Mucosa of descending colon (tissue), 3 donors: ENCODE results near the gene KRTAP10-11. TPM values are rescaled to one million over a fixed set of nuclear protein-coding genes. Genes with fewer than 3 reads are reported as not detected.

Experiments used
- ATAC-seq: fragments of 200-7000 bp; cut with Tn5 transposase; one replicate; pipeline ENCODE4 v1.9.1; 2020; ENCODE audit warnings: mild to moderate bottlenecking, moderate library complexity
- DNase-seq, 3 donors: peaks; one replicate each; pipeline ENCODE4 v3.0.0-alpha.2; 2020
- H3K36me3 ChIP-seq: fragments of 200-600 bp; one replicate; pipeline ENCODE4 v1.8.0; 2021; ENCODE audit warnings: low read depth, mild to moderate bottlenecking
- H3K4me1 ChIP-seq: fragments of 200-600 bp; one replicate; pipeline ENCODE4 v1.8.0; 2021; ENCODE audit warnings: low read depth, mild to moderate bottlenecking
- H3K4me3 ChIP-seq: fragments of 200-600 bp; one replicate; pipeline ENCODE4 v1.8.0; 2021; ENCODE audit warnings: mild to moderate bottlenecking
- H3K9me3 ChIP-seq: fragments of 200-600 bp; one replicate; pipeline ENCODE4 v1.8.0; 2021; ENCODE audit warnings: mild to moderate bottlenecking
- intact Hi-C, 2 donors: fragments of 100-400 bp; cut with DNase I in 1 of 2; cut with micrococcal nuclease in 1 of 2; formaldehyde crosslinking; loops; one replicate each; pipeline versions ENCODE4 v1.11.0 to v1.11.1; 2022; cut with DNase I, micrococcal nuclease
- total RNA-seq, 3 donors: library from RNA; stranded (reverse); fragmentation: NEBNext Ultra II Directional in 2 of 3; extraction: Animal tissue kit (Norgen Biotek cat#: 25700) in 2 of 3; gene quantifications; one replicate each; pipeline versions ENCODE4 v1.2.1 to v1.2.4, GENCODE V29; 2021 to 2023
- TF ChIP-seq, protein P1 (sequence below): fragments of 200-600 bp; IDR thresholded peaks from one replicate; pipeline ENCODE4 v1.8.0; 2022; ENCODE audit warnings: antibody characterized with exemption, mild to moderate bottlenecking
- donor health status: DM: no; HTN: no; CAD: no; lungs with moderate emphysema.
- donor health status: DM: no; HTN: no; CAD: no.
- donor health status: DM: no; HTN: yes; CAD: no.

Gene KRTAP10-11
- total RNA-seq, 3 donors from 2014 or later = not detected

DNA sequence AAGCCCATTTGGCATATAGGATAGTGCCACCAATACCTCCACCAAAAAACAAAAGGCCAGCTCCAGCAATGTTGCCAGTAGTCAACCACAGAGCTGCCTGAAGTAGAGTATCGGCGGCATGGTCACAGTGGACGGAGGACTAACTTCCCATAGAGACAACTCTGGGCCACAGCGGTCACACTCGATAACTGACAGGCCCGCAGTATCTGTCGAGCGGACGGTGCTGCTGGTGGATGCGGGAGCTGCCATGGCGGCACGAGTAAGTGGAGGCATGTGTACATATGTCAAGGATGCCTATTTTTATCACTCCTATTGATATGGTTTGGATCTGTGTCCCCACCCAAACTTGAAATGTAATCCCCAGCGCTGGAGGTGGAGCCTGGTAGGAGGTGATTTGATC, 31.7 kb downstream of the KRTAP10-11 start:
- intact Hi-C loops = no loop called here
- no peak for DNase-seq
- Histone ChIP-seq H3K9me3 (no peaks in the 10 kb centered on the region), H3K36me3 (no peaks in the 10 kb centered on the region), H3K4me1 (no peaks in the 10 kb centered on the region), H3K4me3 (no peak overlapping the region)
- no peak for ATAC-seq
- TF ChIP-seq, protein P1, sequence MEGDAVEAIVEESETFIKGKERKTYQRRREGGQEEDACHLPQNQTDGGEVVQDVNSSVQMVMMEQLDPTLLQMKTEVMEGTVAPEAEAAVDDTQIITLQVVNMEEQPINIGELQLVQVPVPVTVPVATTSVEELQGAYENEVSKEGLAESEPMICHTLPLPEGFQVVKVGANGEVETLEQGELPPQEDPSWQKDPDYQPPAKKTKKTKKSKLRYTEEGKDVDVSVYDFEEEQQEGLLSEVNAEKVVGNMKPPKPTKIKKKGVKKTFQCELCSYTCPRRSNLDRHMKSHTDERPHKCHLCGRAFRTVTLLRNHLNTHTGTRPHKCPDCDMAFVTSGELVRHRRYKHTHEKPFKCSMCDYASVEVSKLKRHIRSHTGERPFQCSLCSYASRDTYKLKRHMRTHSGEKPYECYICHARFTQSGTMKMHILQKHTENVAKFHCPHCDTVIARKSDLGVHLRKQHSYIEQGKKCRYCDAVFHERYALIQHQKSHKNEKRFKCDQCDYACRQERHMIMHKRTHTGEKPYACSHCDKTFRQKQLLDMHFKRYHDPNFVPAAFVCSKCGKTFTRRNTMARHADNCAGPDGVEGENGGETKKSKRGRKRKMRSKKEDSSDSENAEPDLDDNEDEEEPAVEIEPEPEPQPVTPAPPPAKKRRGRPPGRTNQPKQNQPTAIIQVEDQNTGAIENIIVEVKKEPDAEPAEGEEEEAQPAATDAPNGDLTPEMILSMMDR = no peak

DNA sequence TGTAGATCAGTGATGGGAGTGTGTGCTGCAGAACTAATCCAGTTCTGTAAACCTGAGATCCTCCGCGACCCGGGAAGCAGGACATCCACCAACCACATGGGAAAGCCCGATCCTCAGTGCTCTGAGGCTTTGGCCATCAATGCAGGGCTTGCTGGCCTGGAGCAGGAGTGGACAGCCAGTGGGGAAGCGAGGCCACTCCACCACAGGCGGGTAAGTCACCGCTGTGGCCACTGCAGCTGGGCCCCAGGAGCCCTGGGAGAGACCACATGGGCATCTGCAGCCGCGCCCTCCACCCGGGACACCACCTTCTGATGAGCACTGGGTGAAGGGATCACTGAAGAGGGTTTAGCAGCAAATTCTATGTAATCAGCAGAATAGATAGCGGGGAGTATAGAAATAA, 34.9 kb downstream of the KRTAP10-11 start:
- ATAC-seq (no peak), DNase-seq (no peak)
- H3K4me3 ChIP-seq = no peak overlapping the region
- TF ChIP-seq, protein P1 = no peak
- intact Hi-C loops = no loop called here
- H3K4me1 ChIP-seq = no peaks in the 10 kb centered on the region
- H3K9me3 ChIP-seq = no peaks in the 10 kb centered on the region
- H3K36me3 ChIP-seq = no peaks in the 10 kb centered on the region

DNA sequence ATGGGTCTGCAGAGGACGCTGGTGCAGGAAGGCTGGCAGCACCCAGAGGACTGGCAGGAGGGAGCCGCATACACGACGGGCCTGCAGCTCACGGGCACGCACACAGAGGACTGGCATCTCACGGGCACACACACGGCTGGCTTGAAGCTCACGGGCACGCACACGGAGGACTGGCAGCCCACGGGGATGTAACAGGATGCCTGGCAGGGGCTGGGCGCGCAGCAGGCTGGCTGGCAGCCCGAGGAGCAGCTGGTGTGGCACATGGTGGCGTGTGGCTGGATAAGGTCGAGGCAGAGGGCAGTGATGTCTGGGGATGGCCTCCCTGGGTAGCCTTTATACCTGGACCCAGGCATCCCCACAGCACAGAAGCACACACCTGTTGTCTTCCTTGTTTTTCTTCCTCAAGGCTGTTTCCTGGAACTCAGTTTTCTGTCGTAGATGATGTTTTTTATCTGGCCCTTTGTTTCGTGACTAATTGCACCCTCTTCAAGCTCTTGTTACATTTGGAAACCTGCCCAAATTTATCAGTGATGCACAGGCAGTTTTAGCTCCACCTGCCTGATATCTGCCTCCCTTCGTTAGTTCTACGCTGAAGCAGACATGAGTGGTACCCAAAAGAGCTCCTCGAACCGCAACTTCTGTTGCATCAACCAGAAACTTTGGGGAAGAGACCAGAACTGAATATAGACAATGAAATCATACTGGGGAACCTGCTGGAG, 35.8 kb downstream of the KRTAP10-11 start, which contains the start of gene KRTAP12-1:
Gene KRTAP12-1, minus strand, starts transcription at position 303 of the 719 bp plus-strand sequence. Its CDS starts 40 bp downstream, at position 263.
- intact Hi-C loops = no loop called here
- TF ChIP-seq, protein P1 = no peak
- ATAC-seq = no peak

DNA sequence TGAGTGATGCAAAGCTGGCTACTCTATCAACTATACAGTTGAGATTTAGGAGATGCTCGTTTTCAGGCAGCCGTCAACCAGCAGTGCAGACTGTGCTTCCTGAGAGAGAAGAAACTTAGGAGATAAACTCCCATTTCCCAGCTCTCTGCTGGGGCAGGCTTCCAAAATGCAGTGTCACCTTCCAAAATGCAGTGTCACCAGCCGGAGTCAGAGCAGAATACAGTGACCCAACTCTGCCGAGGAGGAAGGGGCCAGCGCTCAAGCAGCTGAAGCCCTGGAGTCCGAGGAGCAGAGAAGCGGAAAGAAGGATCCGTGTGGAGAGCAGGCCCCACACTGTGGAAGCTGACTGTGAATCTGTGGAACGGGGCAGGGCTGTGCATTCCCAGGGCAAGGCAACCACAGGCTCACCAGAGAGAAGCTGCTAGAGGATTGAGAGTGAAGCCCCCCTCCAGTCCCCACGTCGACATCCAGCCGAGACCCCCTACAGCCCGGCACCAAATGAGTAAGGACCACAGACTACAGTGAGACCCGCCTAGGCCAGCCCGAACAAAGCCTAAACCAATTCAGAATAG, 36.5 kb downstream of the KRTAP10-11 start:
- ATAC-seq (no peak), DNase-seq (no peak)
- no peaks in the 10 kb centered on the region for H3K4me1 ChIP-seq
- intact Hi-C loops = no loop called here
- no peak overlapping the region for H3K4me3 ChIP-seq
- TF ChIP-seq, protein P1 = no peak
- no peaks in the 10 kb centered on the region for H3K9me3 ChIP-seq
- no peaks in the 10 kb centered on the region for H3K36me3 ChIP-seq

More for the DNA sequence above, 35.8 kb downstream of the KRTAP10-11 start, which contains the start of gene KRTAP12-1:
- no peaks in the 10 kb centered on the region for H3K36me3 ChIP-seq
- DNase-seq = no peak
- H3K4me3 ChIP-seq = no peak within 1 kb of the TSS
- H3K9me3 ChIP-seq = no peaks in the 10 kb centered on the region
- H3K4me1 ChIP-seq = no peaks in the 10 kb centered on the region

DNA sequence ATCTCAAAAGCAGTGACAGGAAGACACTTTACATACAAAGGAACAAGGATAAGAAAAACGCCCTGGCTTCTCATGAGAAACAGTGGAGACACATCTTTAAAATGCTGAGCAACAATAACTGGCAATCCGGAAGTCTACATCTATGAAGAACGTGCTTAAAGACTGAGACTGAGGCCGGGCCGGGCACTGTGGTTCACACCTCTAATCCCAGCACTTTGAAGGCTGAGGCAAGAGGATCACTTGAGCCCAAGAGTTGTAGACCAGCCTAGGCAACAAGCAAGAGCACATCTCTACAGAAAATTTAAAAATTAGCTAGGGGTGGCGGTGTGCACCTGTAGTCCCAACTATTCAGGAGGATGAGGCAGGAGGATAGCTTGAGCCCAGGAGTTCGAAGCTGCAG, 37.9 kb downstream of the KRTAP10-11 start:
- TF ChIP-seq, protein P1 = no peak
- Histone ChIP-seq H3K4me1 (no peaks in the 10 kb centered on the region), H3K9me3 (no peaks in the 10 kb centered on the region), H3K36me3 (no peaks in the 10 kb centered on the region), H3K4me3 (no peak overlapping the region)
- DNase-seq (no peak), ATAC-seq (no peak)
- intact Hi-C loops = no loop called here
